H9 (cell line): Measurements from ENCODE around the gene ABCB8. TPM values are rescaled to one million over a fixed set of nuclear protein-coding genes. Genes with fewer than 3 reads are reported as not detected.

Experiments used
- DNase-seq: peaks from one replicate; pipeline ENCODE4 v3.0.0-alpha.2; 2017
- H2AFZ ChIP-seq: one replicate; pipeline ENCODE4 v1.6.1; 2013; ENCODE audit warnings: mild to moderate bottlenecking, low read length, control low read depth, moderate library complexity
- H2AK5ac ChIP-seq: 2 replicates; pipeline ENCODE4 v1.6.1; 2013; ENCODE audit warnings: low read length, control low read depth, mixed read lengths; ENCODE audit not compliant: insufficient read length
- H2BK120ac ChIP-seq: one replicate; pipeline ENCODE4 v1.6.1; 2013; ENCODE audit warnings: low read depth, mild to moderate bottlenecking, low read length, control low read depth, inconsistent platforms; ENCODE audit not compliant: poor library complexity, severe bottlenecking
- H2BK12ac ChIP-seq: 2 replicates; pipeline ENCODE4 v1.6.1; 2013; ENCODE audit warnings: low read length, control low read depth, mixed read lengths, low read depth; ENCODE audit not compliant: insufficient read length
- H2BK15ac ChIP-seq: 2 replicates; pipeline ENCODE4 v1.6.1; 2013; ENCODE audit warnings: low read depth, low read length, control low read depth
- H2BK20ac ChIP-seq: one replicate; pipeline ENCODE4 v1.6.1; 2013; ENCODE audit warnings: low read depth, mild to moderate bottlenecking, low read length, control low read depth, inconsistent platforms; ENCODE audit not compliant: poor library complexity, severe bottlenecking
- H2BK5ac ChIP-seq: 2 replicates; pipeline ENCODE4 v1.6.1; 2013; ENCODE audit warnings: low read length, control low read depth, mixed read lengths; ENCODE audit not compliant: insufficient read length
- H3K14ac ChIP-seq: 2 replicates; pipeline ENCODE4 v1.6.1; 2013; ENCODE audit warnings: low read length, control low read depth; ENCODE audit not compliant: insufficient read depth
- H3K18ac ChIP-seq: 2 replicates; pipeline ENCODE4 v1.6.1; 2013; ENCODE audit warnings: low read depth, mild to moderate bottlenecking, mixed read lengths, low read length, control low read depth; ENCODE audit not compliant: insufficient read length
- H3K23ac ChIP-seq: 2 replicates; pipeline ENCODE4 v1.6.1; 2013; ENCODE audit warnings: low read length, control low read depth, mixed read lengths, low read depth; ENCODE audit not compliant: insufficient read length
- H3K23me2 ChIP-seq: 2 replicates; pipeline ENCODE4 v1.6.1; 2013; ENCODE audit warnings: low read depth, mild to moderate bottlenecking, mixed read lengths, low read length, control low read depth; ENCODE audit not compliant: insufficient read length, poor library complexity, severe bottlenecking
- H3K27ac ChIP-seq: 2 replicates; pipeline ENCODE4 v1.5.1; 2013; ENCODE audit warnings: low read length, control low read depth, mixed read lengths, low read depth; ENCODE audit not compliant: insufficient read length
- H3K27me3 ChIP-seq: 2 replicates; pipeline ENCODE4 v1.6.1; 2013; ENCODE audit warnings: low read length, control low read depth, inconsistent platforms; ENCODE audit not compliant: insufficient read depth
- H3K4ac ChIP-seq: 2 replicates; pipeline ENCODE4 v1.6.1; 2013; ENCODE audit warnings: low read depth, mild to moderate bottlenecking, control low read depth, inconsistent platforms, low read length, moderate library complexity
- H3K4me1 ChIP-seq: 2 replicates; pipeline ENCODE4 v1.6.1; 2013; ENCODE audit warnings: low read length, control low read depth, inconsistent platforms; ENCODE audit not compliant: insufficient read depth
- H3K4me2 ChIP-seq: 2 replicates; pipeline ENCODE4 v1.6.1; 2013; ENCODE audit warnings: low read length, control low read depth, mixed read lengths; ENCODE audit not compliant: insufficient read length, insufficient read depth
- H3K56ac ChIP-seq: 2 replicates; pipeline ENCODE4 v1.6.1; 2013; ENCODE audit warnings: low read depth, mild to moderate bottlenecking, mixed read lengths, low read length, control low read depth; ENCODE audit not compliant: insufficient read length
- H3K79me1 ChIP-seq: 2 replicates; pipeline ENCODE4 v1.6.1; 2013; ENCODE audit warnings: low read depth, mild to moderate bottlenecking, moderate library complexity, low read length, control low read depth, inconsistent platforms; ENCODE audit not compliant: insufficient read depth, poor library complexity, severe bottlenecking
- H3K79me2 ChIP-seq: 2 replicates; pipeline ENCODE4 v1.6.1; 2013; ENCODE audit warnings: low read length, control low read depth, inconsistent platforms; ENCODE audit not compliant: insufficient read depth
- H3K9ac ChIP-seq: 2 replicates; pipeline ENCODE4 v1.6.1; 2013; ENCODE audit warnings: low read length, control low read depth, mixed read lengths; ENCODE audit not compliant: insufficient read length; ENCODE audit errors: extremely low read depth
- H3K9me3 ChIP-seq: one replicate; pipeline ENCODE4 v1.6.1; 2013; ENCODE audit warnings: low read depth, low read length, inconsistent platforms; ENCODE audit not compliant: control insufficient read depth
- H3T11ph ChIP-seq: one replicate; pipeline ENCODE4 v1.6.1; 2013; ENCODE audit warnings: mild to moderate bottlenecking, low read length, control low read depth, inconsistent platforms
- H4K20me1 ChIP-seq: one replicate; pipeline ENCODE4 v1.6.1; 2013; ENCODE audit not compliant: control insufficient read depth, insufficient read length, insufficient read depth
- H4K5ac ChIP-seq: 2 replicates; pipeline ENCODE4 v1.6.1; 2013; ENCODE audit warnings: low read depth, mild to moderate bottlenecking, mixed read lengths, low read length, control low read depth; ENCODE audit not compliant: insufficient read length
- H4K8ac ChIP-seq: replicated peaks from 2 replicates; pipeline ENCODE4 v1.6.1; 2013; ENCODE audit warnings: low read length, control low read depth, mixed read lengths, low read depth; ENCODE audit not compliant: insufficient read length
- H4K91ac ChIP-seq: 2 replicates; pipeline ENCODE4 v1.6.1; 2013; ENCODE audit warnings: low read depth, mild to moderate bottlenecking, moderate library complexity, mixed read lengths, low read length, control low read depth; ENCODE audit not compliant: insufficient read length
- H3K27ac Mint-ChIP-seq, 3 experiments: 2 replicates in 2 of 3; 3 replicates in 1 of 3; pipeline ENCODE4 v1.8.0; 2020 to 2021; ENCODE audit warnings: mixed read lengths in 3 of 3, mild to moderate bottlenecking in 1 of 3, moderate library complexity in 1 of 3
- H3K27me3 Mint-ChIP-seq: 2 replicates; pipeline ENCODE4 v1.8.0; 2021; ENCODE audit warnings: low read depth, mild to moderate bottlenecking, moderate library complexity, mixed read lengths
- H3K36me3 Mint-ChIP-seq, 3 experiments: 2 replicates in 2 of 3; 3 replicates in 1 of 3; pipeline ENCODE4 v1.8.0; 2020 to 2021; ENCODE audit warnings: low read depth in 3 of 3, mixed read lengths in 3 of 3; ENCODE audit not compliant: insufficient read depth in 1 of 3
- H3K4me1 Mint-ChIP-seq, 2 experiments: 2 replicates each; pipeline ENCODE4 v1.8.0; 2020; ENCODE audit warnings: mixed read lengths in 2 of 2
- H3K4me3 Mint-ChIP-seq, 2 experiments: 2 replicates in 1 of 2; 3 replicates in 1 of 2; pipeline ENCODE4 v1.8.0; 2020 to 2021; ENCODE audit warnings: mild to moderate bottlenecking in 2 of 2, mixed read lengths in 2 of 2, moderate library complexity in 1 of 2
- H3K9me3 Mint-ChIP-seq, 2 experiments: 2 replicates in 1 of 2; 3 replicates in 1 of 2; pipeline ENCODE4 v1.8.0; 2020; ENCODE audit warnings: mild to moderate bottlenecking in 2 of 2, mixed read lengths in 2 of 2, moderate library complexity in 1 of 2
- WGBS: extraction: QIAGEN DNeasy Blood & Tissue Kit; methylation state at CpG from one replicate; pipeline ENCODE4 v1.1.7; 2013; ENCODE audit warnings: missing lambda C conversion rate, low lambda C conversion rate, mixed read lengths; ENCODE audit not compliant: insufficient read length; ENCODE audit errors: extremely low coverage; 5-methylcytosine and 5-hydroxymethylcytosine counted together
- total RNA-seq: library from RNA; stranded (reverse); gene quantifications from 2 replicates; pipeline ENCODE4 v1.2.1, GENCODE V29; 2021
- TF ChIP-seq, protein P1 (sequence below): fragments of 200-600 bp; sonication (generic); conservative IDR thresholded peaks from 3 replicates; pipeline ENCODE4 v1.8.0; 2021; ENCODE audit warnings: antibody characterized with exemption, mild to moderate bottlenecking

ABCB8 gene
- total RNA-seq, 1 experiment from 2014 or later: 22.1 TPM

DNA sequence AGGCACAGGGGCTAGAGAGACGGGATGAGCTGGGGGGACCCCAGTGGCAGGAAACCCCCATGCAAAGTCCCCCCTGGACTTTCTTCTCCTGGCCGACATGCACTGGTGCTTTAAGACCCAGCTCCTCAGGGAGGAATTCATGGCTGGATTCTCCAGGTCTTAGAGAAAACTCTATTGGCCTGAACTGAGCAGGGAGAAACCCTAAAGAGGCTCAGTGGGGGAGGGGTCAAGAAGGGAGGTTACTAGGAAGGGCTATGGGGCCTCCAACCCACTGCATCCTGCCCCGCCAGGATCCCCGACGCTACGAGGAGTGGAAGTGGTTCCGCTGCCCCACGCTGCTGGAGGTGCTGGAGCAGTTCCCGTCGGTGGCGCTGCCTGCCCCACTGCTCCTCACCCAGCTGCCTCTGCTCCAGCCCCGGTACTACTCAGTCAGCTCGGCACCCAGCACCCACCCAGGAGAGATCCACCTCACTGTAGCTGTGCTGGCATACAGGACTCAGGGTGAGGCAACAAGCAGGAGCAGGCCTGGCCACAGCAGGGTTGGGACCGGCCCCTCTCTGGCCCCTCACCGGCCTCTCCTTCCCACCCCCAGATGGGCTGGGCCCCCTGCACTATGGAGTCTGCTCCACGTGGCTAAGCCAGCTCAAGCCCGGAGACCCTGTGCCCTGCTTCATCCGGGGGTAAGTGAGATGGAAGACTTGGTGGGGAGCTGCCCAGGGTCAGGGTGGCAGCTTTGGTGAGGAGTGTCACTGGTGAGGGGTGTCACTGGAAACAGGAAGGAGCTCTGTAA lies 17.7 kb upstream of the ABCB8 start:
- no peak overlapping the region for H3K27ac ChIP-seq

More for the DNA sequence above, 17.7 kb upstream of the ABCB8 start:
- H3K36me3 Mint-ChIP-seq: peaks cover 1 to 6% (median 5%) of the 10 kb centered on the region in 3 experiments; a peak in 5 of 7 replicates
- Histone ChIP-seq H2BK12ac (no peak overlapping the region), H3K23ac (no peak overlapping the region), H3K79me2 (no peaks in the 10 kb centered on the region), H2BK15ac (no peak overlapping the region), H3K4me1 (peaks cover 4% of the 10 kb centered on the region; the same call in 1 of the 2 replicates), H2BK120ac (no peak overlapping the region), H4K20me1 (no peaks in the 10 kb centered on the region), H3K4ac (no peak overlapping the region), H4K8ac (no peak overlapping the region), H3K4me2 (peak overlapping the region; percentile 9), H3K9me3 (no peaks in the 10 kb centered on the region), H2BK5ac (no peak overlapping the region), H3K56ac (no peak overlapping the region), H3K18ac (peak overlapping the region; percentile 77), H2AFZ (no peak overlapping the region), H2BK20ac (no peak overlapping the region), H3K9ac (no peak overlapping the region), H4K5ac (no peak overlapping the region), H3K23me2 (peaks cover 4% of the 10 kb centered on the region), H3T11ph (no peak overlapping the region), H3K27me3 (no peaks in the 10 kb centered on the region), H3K14ac (peak overlapping the region; percentile 74), H2AK5ac (no peak overlapping the region), H3K79me1 (no peaks in the 10 kb centered on the region), H4K91ac (no peak overlapping the region)
- peak overlapping the region in 1 of 3 experiments; percentile 92; a peak in 2 of 7 replicates for H3K27ac Mint-ChIP-seq
- no peaks in the 10 kb centered on the region for H3K9me3 Mint-ChIP-seq
- peak; percentile 49 for DNase-seq
- peaks cover 21 to 49% of the 10 kb centered on the region in 2 experiments for H3K4me1 Mint-ChIP-seq
- TF ChIP-seq, protein P1, sequence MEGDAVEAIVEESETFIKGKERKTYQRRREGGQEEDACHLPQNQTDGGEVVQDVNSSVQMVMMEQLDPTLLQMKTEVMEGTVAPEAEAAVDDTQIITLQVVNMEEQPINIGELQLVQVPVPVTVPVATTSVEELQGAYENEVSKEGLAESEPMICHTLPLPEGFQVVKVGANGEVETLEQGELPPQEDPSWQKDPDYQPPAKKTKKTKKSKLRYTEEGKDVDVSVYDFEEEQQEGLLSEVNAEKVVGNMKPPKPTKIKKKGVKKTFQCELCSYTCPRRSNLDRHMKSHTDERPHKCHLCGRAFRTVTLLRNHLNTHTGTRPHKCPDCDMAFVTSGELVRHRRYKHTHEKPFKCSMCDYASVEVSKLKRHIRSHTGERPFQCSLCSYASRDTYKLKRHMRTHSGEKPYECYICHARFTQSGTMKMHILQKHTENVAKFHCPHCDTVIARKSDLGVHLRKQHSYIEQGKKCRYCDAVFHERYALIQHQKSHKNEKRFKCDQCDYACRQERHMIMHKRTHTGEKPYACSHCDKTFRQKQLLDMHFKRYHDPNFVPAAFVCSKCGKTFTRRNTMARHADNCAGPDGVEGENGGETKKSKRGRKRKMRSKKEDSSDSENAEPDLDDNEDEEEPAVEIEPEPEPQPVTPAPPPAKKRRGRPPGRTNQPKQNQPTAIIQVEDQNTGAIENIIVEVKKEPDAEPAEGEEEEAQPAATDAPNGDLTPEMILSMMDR: no peak
- peak overlapping the region; percentile 49 to 70 for H3K4me3 Mint-ChIP-seq
- WGBS: no CpG with 5 or more reads among the region's 18 CpGs
- peaks cover 33% of the 10 kb centered on the region for H3K27me3 Mint-ChIP-seq
